Measurements from ENCODE around the gene PPM1H.
"Not testable (repeated sequence)": the region's sequence is repeated elsewhere in the genome, so short reads cannot be mapped to it uniquely, and the experiment has no call there.

The PPM1H gene

GRCh38 chr12:62943779-62944395 is 8.9 kb upstream of the PPM1H start:
- no peak overlapping the region for H3K4me3 ChIP-seq (ENCODE audit: control insufficient read depth, low read depth, low read length)
- DNase-seq (ENCODE audit: low read depth), result no peak
- no peak for TF ChIP-seq CTCF (conservative IDR thresholded peaks at IDR 0.05; ENCODE audit: control insufficient read depth, insufficient read depth, low read depth, low read length)

- not testable (repeated sequence) for H3K4me3 ChIP-seq (ENCODE audit: control insufficient read depth, low read depth, low read length); DNase-seq (ENCODE audit: low read depth)
Observed at GRCh38 chr12:62942316-62942715, 7.4 kb upstream of the PPM1H start.

- H3K4me3 ChIP-seq (ENCODE audit: control insufficient read depth, low read depth, low read length), result peak overlapping the region; percentile 43
- peak; percentile 7 for DNase-seq (ENCODE audit: low read depth)
- no peak for TF ChIP-seq CTCF (conservative IDR thresholded peaks at IDR 0.05; ENCODE audit: control insufficient read depth, insufficient read depth, low read depth, low read length)
Observed at GRCh38 chr12:62934239-62934798, 631 bp downstream of the PPM1H start.

GRCh38 chr12:62933602-62934238 is 1.2 kb downstream of the PPM1H start:
- no peak for TF ChIP-seq CTCF (conservative IDR thresholded peaks at IDR 0.05; ENCODE audit: control insufficient read depth, insufficient read depth, low read depth, low read length)
- no peak for DNase-seq (ENCODE audit: low read depth)
- H3K4me3 ChIP-seq (ENCODE audit: control insufficient read depth, low read depth, low read length), result peak overlapping the region; percentile 43

- no peak for DNase-seq (ENCODE audit: low read depth)
- no peak overlapping the region for H3K4me3 ChIP-seq (ENCODE audit: control insufficient read depth, low read depth, low read length)
- TF ChIP-seq CTCF (conservative IDR thresholded peaks at IDR 0.05; ENCODE audit: control insufficient read depth, insufficient read depth, low read depth, low read length), result no peak
Observed at GRCh38 chr12:62933220-62933601, 1.7 kb downstream of the PPM1H start.

GRCh38 chr12:62931477-62931876 is 3.5 kb downstream of the PPM1H start:
- no peak overlapping the region for H3K4me3 ChIP-seq (ENCODE audit: control insufficient read depth, low read depth, low read length)
- no peak for DNase-seq (ENCODE audit: low read depth)
- no peak for TF ChIP-seq CTCF (conservative IDR thresholded peaks at IDR 0.05; ENCODE audit: control insufficient read depth, insufficient read depth, low read depth, low read length)

GRCh38 chr12:62930546-62931425 is 4.2 kb downstream of the PPM1H start:
- TF ChIP-seq CTCF (conservative IDR thresholded peaks at IDR 0.05; ENCODE audit: control insufficient read depth, insufficient read depth, low read depth, low read length), result no peak
- DNase-seq (ENCODE audit: low read depth), result no peak
- H3K4me3 ChIP-seq (ENCODE audit: control insufficient read depth, low read depth, low read length), result no peak overlapping the region
